HG03103 (cell line): Measurements from ENCODE around the gene ABCC10.
"Not testable (repeated sequence)": the region's sequence is repeated elsewhere in the genome, so short reads cannot be mapped to it uniquely, and the experiment has no call there.

Experiments
- ATAC-seq: cut with Tn5 transposase; IDR thresholded peaks from one replicate; pipeline ENCODE4 v1.9.1; 2021; ENCODE audit warnings: low read depth; ENCODE audit not compliant: unreplicated experiment

The ABCC10 gene

GRCh38 chr6:43492673-43493072 is 65.3 kb downstream of the ABCC10 start:
- no peak for ATAC-seq

- ATAC-seq, result no peak
Observed at GRCh38 chr6:43493230-43493629, 65.9 kb downstream of the ABCC10 start.

- no peak for ATAC-seq
Observed at GRCh38 chr6:43493833-43494232, 66.5 kb downstream of the ABCC10 start.

- no peak for ATAC-seq
Observed at GRCh38 chr6:43494321-43494720, 67.0 kb downstream of the ABCC10 start.

- ATAC-seq, result no peak
Observed at GRCh38 chr6:43494766-43495165, 67.4 kb downstream of the ABCC10 start.

GRCh38 chr6:43495409-43495941 is 68.1 kb downstream of the ABCC10 start:
- ATAC-seq, result no peak

GRCh38 chr6:43496370-43497128 is 69.2 kb downstream of the ABCC10 start:
- ATAC-seq, result no peak

GRCh38 chr6:43497129-43497396 is 69.7 kb downstream of the ABCC10 start:
- ATAC-seq, result no peak

- ATAC-seq, result no peak
Observed at GRCh38 chr6:43497689-43498088, 70.3 kb downstream of the ABCC10 start.

GRCh38 chr6:43498291-43498690 is 71.0 kb downstream of the ABCC10 start:
- ATAC-seq, result not testable (repeated sequence)

GRCh38 chr6:43499028-43499815 is 71.9 kb downstream of the ABCC10 start:
- ATAC-seq, result no peak
